Stomach (tissue), 9 donors: ENCODE results near the gene IL4R. TPM values are rescaled to one million over a fixed set of nuclear protein-coding genes. Genes with fewer than 3 reads are reported as not detected.

Source experiments
- DNase-seq, 2 donors: peaks; one replicate each; pipeline versions ENCODE4 v3.0.0 to v3.0.0-alpha.2; 2013 to 2019
- H3K27ac ChIP-seq, 5 donors: fragments of 200-600 bp in 4 of 5; sonication (generic) in 4 of 5; one replicate each; pipeline ENCODE4 v1.5.1; 2013 to 2019; ENCODE audit warnings: mild to moderate bottlenecking in 1 of 5, moderate library complexity in 1 of 5
- H3K27me3 ChIP-seq, 3 donors: fragments of 200-600 bp; sonication (generic); one replicate each; pipeline ENCODE4 v1.5.1; 2017 to 2019; ENCODE audit warnings: mixed run types in 1 of 3
- H3K36me3 ChIP-seq, 4 donors: fragments of 200-600 bp; sonication (generic); 1 replicate in 3 of 4; 2 replicates in 1 of 4; pipeline ENCODE4 v1.5.1; 2016 to 2019
- H3K4me1 ChIP-seq, 4 donors: fragments of 200-600 bp; sonication (generic); one replicate each; pipeline ENCODE4 v1.5.1; 2016 to 2019
- H3K4me3 ChIP-seq, 4 donors: fragments of 200-600 bp; sonication (generic) in 3 of 4; one replicate each; pipeline ENCODE4 v1.5.1; 2016 to 2019; ENCODE audit warnings: mild to moderate bottlenecking in 1 of 4
- H3K9me3 ChIP-seq, 4 donors: fragments of 200-600 bp; sonication (generic); one replicate each; pipeline ENCODE4 v1.5.1; 2016 to 2019
- CTCF ChIP-seq, 7 experiments: fragments of 450-650 bp in 4 of 7; fragments of 200-600 bp in 3 of 7; sonication (generic) in 3 of 7; IDR thresholded peaks; one replicate each; pipeline ENCODE4 v1.5.1; 2016 to 2019; ENCODE audit warnings: antibody characterized with exemption in 7 of 7, control low read depth in 2 of 7, mild to moderate bottlenecking in 1 of 7
- EP300 ChIP-seq: sonication (generic); formaldehyde crosslinking; IDR thresholded peaks from one replicate; pipeline ENCODE4 v1.6.1; 2017; ENCODE audit warnings: antibody characterized with exemption
- POLR2A ChIP-seq, 4 donors: fragments of 450-650 bp; IDR thresholded peaks; one replicate each; pipeline ENCODE4 v1.6.1; 2016; ENCODE audit warnings: antibody characterized with exemption in 4 of 4, control low read depth in 2 of 4, mild to moderate bottlenecking in 1 of 4, moderate library complexity in 1 of 4
- POLR2AphosphoS5 ChIP-seq, 3 donors: sonication (generic); formaldehyde crosslinking; IDR thresholded peaks; one replicate each; pipeline ENCODE4 v1.6.1; 2016; ENCODE audit warnings: antibody characterized with exemption in 3 of 3
- WGBS, 5 donors: extraction: QIAGEN DNeasy Blood & Tissue Kit in 3 of 5; methylation state at CpG; one replicate each; pipeline versions ENCODE4 v1.1.5 to v1.1.7; 2013 to 2018; 5-methylcytosine and 5-hydroxymethylcytosine counted together
- intact Hi-C: fragments of 100-400 bp; cut with DNase I; formaldehyde crosslinking; loops from one replicate; pipeline ENCODE4 v1.15.1; 2023; ENCODE audit warnings: low total_unique reads
- polyA plus RNA-seq, 3 donors: library from polyadenylated mRNA; stranded (reverse); fragments of 200-250 nt; gene quantifications; one replicate each; pipeline ENCODE4 v1.2.3, GENCODE V29; 2013
- total RNA-seq, 5 donors: library from RNA; depleted of rRNA; stranded (reverse); fragments of >200 nt; gene quantifications; one replicate each; pipeline versions ENCODE4 v1.1.0 to v1.2.3, GENCODE V29; 2014 to 2016
- donor health status: healthy with polysubstance abuse.
- donor health status: Bipolar disorder and iron deficiency.
- donor health status: healthy.

Gene IL4R
- total and polyA plus RNA-seq, 8 donors, result 17.4 to 120 (median 52.4) TPM

- Histone ChIP-seq H3K4me3 (peak overlapping the region; percentile 7 to 77 (median 45)), H3K36me3 (no peaks in the 10 kb centered on the region), H3K9me3 (no peaks in the 10 kb centered on the region), H3K27ac (peak overlapping the region; percentile 20 to 100 (median 100)), H3K27me3 (no peaks in the 10 kb centered on the region), H3K4me1 (peaks cover 73 to 89% (median 83%) of the 10 kb centered on the region in 4 donors)
- intact Hi-C loops, result loop anchor here (10.0 kb wide), 1 partner anchor 47 kb away; no protein-coding TSS in a partner anchor
- no peak for DNase-seq
- TF ChIP-seq EP300 (no peak), CTCF (IDR thresholded peaks at IDR 0.05) (no peak), POLR2AphosphoS5 (IDR thresholded peaks at IDR 0.05) (no peak), POLR2A (IDR thresholded peaks at IDR 0.05) (no peak)
- 72 to 86% (median 79%) methylated on average over 10 of the region's 10 CpGs for WGBS, 5 donors
Measured at GRCh38 chr16:27317738-27318391, 4.1 kb downstream of the IL4R start.

- 20 to 33% (median 21%) methylated on average over 18 of the region's 18 CpGs for WGBS, 5 donors
- H3K4me1 ChIP-seq, result peaks cover 81 to 92% (median 86%) of the 10 kb centered on the region in 4 donors
- H3K4me3 ChIP-seq, result peak overlapping the region; percentile 5 to 77 (median 45)
- intact Hi-C loops, result loop anchor here (10.0 kb wide), 1 partner anchor 46 kb away; no protein-coding TSS in a partner anchor
- no peaks in the 10 kb centered on the region for H3K36me3 ChIP-seq
- no peaks in the 10 kb centered on the region for H3K27me3 ChIP-seq
- peak in 1 of 2 donors; percentile 77 for DNase-seq
- peak overlapping the region; percentile 20 to 100 (median 100) for H3K27ac ChIP-seq
- TF ChIP-seq POLR2AphosphoS5 (IDR thresholded peaks at IDR 0.05), result peak in 2 of 3 donors; percentile 6 to 47
- no peak for TF ChIP-seq CTCF (IDR thresholded peaks at IDR 0.05)
- no peak for TF ChIP-seq EP300
- no peak for TF ChIP-seq POLR2A (IDR thresholded peaks at IDR 0.05)
- H3K9me3 ChIP-seq, result no peaks in the 10 kb centered on the region
Measured at GRCh38 chr16:27318392-27319256, 4.8 kb downstream of the IL4R start.

- TF ChIP-seq POLR2AphosphoS5 (IDR thresholded peaks at IDR 0.05) (no peak), POLR2A (IDR thresholded peaks at IDR 0.05) (no peak), EP300 (no peak), CTCF (IDR thresholded peaks at IDR 0.05) (no peak)
Measured at GRCh38 chr16:27319257-27319965, 5.6 kb downstream of the IL4R start.

More at GRCh38 chr16:27319257-27319965, 5.6 kb downstream of the IL4R start:
- Histone ChIP-seq H3K9me3 (no peaks in the 10 kb centered on the region), H3K27me3 (no peaks in the 10 kb centered on the region), H3K27ac (peak overlapping the region; percentile 23 to 100 (median 100)), H3K4me3 (peak overlapping the region in 2 of 4 donors; percentile 71 to 77), H3K4me1 (peaks cover 88 to 100% (median 94%) of the 10 kb centered on the region in 4 donors), H3K36me3 (no peaks in the 10 kb centered on the region)
- DNase-seq, result no peak
- WGBS, 5 donors, result 91 to 96% (median 93%) methylated on average over 13 of the region's 13 CpGs
- intact Hi-C loops, result loop anchor here (10.0 kb wide), 1 partner anchor 45 kb away; no protein-coding TSS in a partner anchor
